ENCODE data around the gene MRPS26.

DNA sequence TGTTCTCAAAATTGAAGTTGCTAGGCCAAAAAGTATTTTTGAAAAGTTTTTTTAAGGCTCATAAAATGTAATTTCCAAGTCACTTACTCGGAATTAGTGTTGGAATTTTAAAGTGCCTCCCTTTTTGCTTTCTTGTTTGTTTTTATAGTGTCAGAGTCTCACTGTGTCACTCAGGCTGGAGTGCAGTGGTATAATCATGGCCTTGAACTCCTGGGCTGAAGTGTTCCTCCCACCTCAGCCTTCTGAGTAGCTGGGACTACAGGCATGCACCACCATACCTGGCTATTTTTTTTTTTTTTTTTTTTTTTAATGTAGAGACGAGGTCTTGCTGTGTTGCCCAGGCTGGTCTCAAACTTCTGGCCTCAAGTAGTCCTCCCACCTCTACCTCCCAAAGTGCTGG, 42.4 kb upstream of the MRPS26 start:
- TF ChIP-seq EZH2phosphoT487 (IDR thresholded peaks at IDR 0.05; ENCODE audit: low read depth, severe bottlenecking, unreplicated experiment) (no peak), EZH2 (IDR thresholded peaks at IDR 0.05; ENCODE audit: borderline replicate concordance) (no peak)
- TF ChIP-seq, protein P1, sequence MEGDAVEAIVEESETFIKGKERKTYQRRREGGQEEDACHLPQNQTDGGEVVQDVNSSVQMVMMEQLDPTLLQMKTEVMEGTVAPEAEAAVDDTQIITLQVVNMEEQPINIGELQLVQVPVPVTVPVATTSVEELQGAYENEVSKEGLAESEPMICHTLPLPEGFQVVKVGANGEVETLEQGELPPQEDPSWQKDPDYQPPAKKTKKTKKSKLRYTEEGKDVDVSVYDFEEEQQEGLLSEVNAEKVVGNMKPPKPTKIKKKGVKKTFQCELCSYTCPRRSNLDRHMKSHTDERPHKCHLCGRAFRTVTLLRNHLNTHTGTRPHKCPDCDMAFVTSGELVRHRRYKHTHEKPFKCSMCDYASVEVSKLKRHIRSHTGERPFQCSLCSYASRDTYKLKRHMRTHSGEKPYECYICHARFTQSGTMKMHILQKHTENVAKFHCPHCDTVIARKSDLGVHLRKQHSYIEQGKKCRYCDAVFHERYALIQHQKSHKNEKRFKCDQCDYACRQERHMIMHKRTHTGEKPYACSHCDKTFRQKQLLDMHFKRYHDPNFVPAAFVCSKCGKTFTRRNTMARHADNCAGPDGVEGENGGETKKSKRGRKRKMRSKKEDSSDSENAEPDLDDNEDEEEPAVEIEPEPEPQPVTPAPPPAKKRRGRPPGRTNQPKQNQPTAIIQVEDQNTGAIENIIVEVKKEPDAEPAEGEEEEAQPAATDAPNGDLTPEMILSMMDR (IDR thresholded peaks at IDR 0.05; ENCODE audit: poor library complexity): no peak

Measured in hepatocyte (in vitro differentiated cells).